Left ventricle myocardium inferior (tissue), 1 donor: ENCODE data around the gene RGS4. TPM values are rescaled to one million over a fixed set of nuclear protein-coding genes. Genes with fewer than 3 reads are reported as not detected.
"Not testable (repeated sequence)": the region's sequence is repeated elsewhere in the genome, so short reads cannot be mapped to it uniquely, and the experiment has no call there.

Experiments
- DNase-seq: peaks from one replicate; pipeline ENCODE4 v3.0.0-alpha.2; 2020
- H3K27ac ChIP-seq: fragments of 200-600 bp; replicated peaks from 2 replicates; pipeline ENCODE4 v1.8.0; 2021
- H3K27me3 ChIP-seq: fragments of 200-600 bp; 2 replicates; pipeline ENCODE4 v1.8.0; 2021; ENCODE audit warnings: low read depth
- H3K36me3 ChIP-seq: fragments of 200-600 bp; 2 replicates; pipeline ENCODE4 v1.8.0; 2021
- H3K4me1 ChIP-seq: fragments of 200-600 bp; 2 replicates; pipeline ENCODE4 v1.8.0; 2021
- H3K4me3 ChIP-seq: fragments of 200-600 bp; 2 replicates; pipeline ENCODE4 v1.8.0; 2021; ENCODE audit warnings: mild to moderate bottlenecking, moderate library complexity
- H3K9me3 ChIP-seq: fragments of 200-600 bp; replicated peaks from 2 replicates; pipeline ENCODE4 v1.8.0; 2021
- CTCF ChIP-seq: fragments of 200-600 bp; IDR thresholded peaks from 2 replicates; pipeline ENCODE4 v1.8.0; 2021; ENCODE audit warnings: antibody characterized with exemption, mild to moderate bottlenecking, borderline replicate concordance
- intact Hi-C: fragments of 100-400 bp; cut with micrococcal nuclease; formaldehyde crosslinking; loops from one replicate; pipeline ENCODE4 v1.11.0; 2022
- total RNA-seq: library from RNA; stranded (reverse); fragmentation: NEBNext Ultra II Directional; extraction: Animal tissue kit (Norgen Biotek cat#: 25700); gene quantifications from one replicate; pipeline ENCODE4 v1.2.1, GENCODE V29; 2021
- donor health status: DM: no; HTN: yes; CAD: no; lungs with severe emphysema.

RGS4 gene
- total RNA-seq, 1 donor from 2014 or later, result 3.2 TPM

GRCh38 chr1:163082971-163083370, 13.8 kb downstream of the RGS4 start:
- Histone ChIP-seq H3K4me1 (peaks cover 9% of the 10 kb centered on the region), H3K9me3 (peaks cover 4% of the 10 kb centered on the region)

GRCh38 chr1:163083690-163084089, 14.5 kb downstream of the RGS4 start:
- Histone ChIP-seq H3K9me3 (peaks cover 4% of the 10 kb centered on the region), H3K27ac (no peak overlapping the region), H3K36me3 (no peaks in the 10 kb centered on the region), H3K27me3 (no peaks in the 10 kb centered on the region), H3K4me1 (peaks cover 9% of the 10 kb centered on the region), H3K4me3 (no peak overlapping the region)
- no peak for TF ChIP-seq CTCF
- no peak for DNase-seq
- intact Hi-C loops, result no loop called here

More at GRCh38 chr1:163082971-163083370, 13.8 kb downstream of the RGS4 start:
- no peaks in the 10 kb centered on the region for H3K36me3 ChIP-seq
- no peak for TF ChIP-seq CTCF
- peak; percentile 20 for DNase-seq
- intact Hi-C loops, result no loop called here
- no peaks in the 10 kb centered on the region for H3K27me3 ChIP-seq
- no peak overlapping the region for H3K27ac ChIP-seq
- no peak overlapping the region for H3K4me3 ChIP-seq

- no peak for DNase-seq
- H3K4me3 ChIP-seq, result no peak overlapping the region
- peaks cover 4% of the 10 kb centered on the region for H3K9me3 ChIP-seq
- intact Hi-C loops, result no loop called here
- peaks cover 9% of the 10 kb centered on the region for H3K4me1 ChIP-seq
- H3K27ac ChIP-seq, result no peak overlapping the region
- no peaks in the 10 kb centered on the region for H3K27me3 ChIP-seq
- H3K36me3 ChIP-seq, result no peaks in the 10 kb centered on the region
- no peak for TF ChIP-seq CTCF
These were observed 15.2 kb downstream of the RGS4 start for GRCh38 chr1:163084330-163084729.

- no peak for TF ChIP-seq CTCF
- Histone ChIP-seq H3K4me1 (peaks cover 9% of the 10 kb centered on the region), H3K4me3 (no peak overlapping the region), H3K9me3 (no peaks in the 10 kb centered on the region), H3K27ac (no peak overlapping the region), H3K27me3 (no peaks in the 10 kb centered on the region), H3K36me3 (no peaks in the 10 kb centered on the region)
- intact Hi-C loops, result no loop called here
- DNase-seq, result no peak
These were observed 16.1 kb downstream of the RGS4 start for GRCh38 chr1:163085041-163085903.

GRCh38 chr1:163085904-163086268, 16.7 kb downstream of the RGS4 start:
- H3K36me3 ChIP-seq, result no peaks in the 10 kb centered on the region
- H3K27ac ChIP-seq, result no peak overlapping the region
- H3K9me3 ChIP-seq, result no peaks in the 10 kb centered on the region
- no peak for DNase-seq
- H3K4me3 ChIP-seq, result no peak overlapping the region
- no peak for TF ChIP-seq CTCF
- H3K4me1 ChIP-seq, result peaks cover 9% of the 10 kb centered on the region
- H3K27me3 ChIP-seq, result no peaks in the 10 kb centered on the region
- intact Hi-C loops, result no loop called here

GRCh38 chr1:163089117-163089516, 20.0 kb downstream of the RGS4 start:
- H3K27ac ChIP-seq, intact Hi-C loops, H3K4me3 ChIP-seq, H3K36me3 ChIP-seq, H3K9me3 ChIP-seq, H3K4me1 ChIP-seq, DNase-seq: not testable (repeated sequence)
- peaks cover 10% of the 10 kb centered on the region for H3K27me3 ChIP-seq
